OCI-LY3 (cell line): ENCODE results near the gene FBXL13.
A peak's percentile ranks its signal among the peaks of the same experiment; 100 is the strongest.

ENCODE experiments used
- H2AFZ ChIP-seq: fragments of 200-600, 300-600 bp; shearing (Covaris generic); 2 replicates; pipeline ENCODE4 v1.6.0; 2014; ENCODE audit warnings: antibody characterized with exemption, low read depth, low read length
- H3K27ac ChIP-seq: fragments of 200-600, 300-600 bp; sonication (generic); 2 replicates; pipeline ENCODE4 v1.5.1; 2014; ENCODE audit warnings: mild to moderate bottlenecking, low read length, moderate library complexity, mixed read lengths
- H3K27me3 ChIP-seq: fragments of 200-600, 300-600 bp; sonication (generic); 2 replicates; pipeline ENCODE4 v1.6.1; 2014; ENCODE audit warnings: low read depth, low read length, mixed read lengths
- H3K36me3 ChIP-seq: fragments of 200-600, 300-600 bp; sonication (generic); replicated peaks from 2 replicates; pipeline ENCODE3; 2014; ENCODE audit warnings: low read depth, low read length, mixed read lengths
- H3K4me1 ChIP-seq: fragments of 300-600, 200-600 bp; sonication (generic); 2 replicates; pipeline ENCODE4 v1.6.1; 2014; ENCODE audit warnings: low read length, mixed read lengths
- H3K4me2 ChIP-seq: fragments of 200-600, 300-600 bp; sonication (generic); 2 replicates; pipeline ENCODE4 v1.6.1; 2014; ENCODE audit warnings: low read length, mixed read lengths
- H3K4me3 ChIP-seq: fragments of 300-600, 200-600 bp; sonication (generic); 2 replicates; pipeline ENCODE4 v1.5.1; 2014; ENCODE audit warnings: antibody characterized with exemption, mild to moderate bottlenecking, low read length, moderate library complexity
- H3K79me2 ChIP-seq: fragments of 300-600, 200-600 bp; shearing (Covaris generic); 2 replicates; pipeline ENCODE4 v1.6.1; 2014; ENCODE audit warnings: mild to moderate bottlenecking, low read length, mixed read lengths
- H3K9ac ChIP-seq: fragments of 300-600, 200-600 bp; shearing (Covaris generic); 2 replicates; pipeline ENCODE4 v1.6.0; 2014; ENCODE audit warnings: mild to moderate bottlenecking, low read length, moderate library complexity
- H3K9me3 ChIP-seq: fragments of 200-600, 300-600 bp; shearing (Covaris generic); 2 replicates; pipeline ENCODE4 v1.6.1; 2014; ENCODE audit warnings: low read length, mixed read lengths; ENCODE audit not compliant: insufficient read depth
- H4K20me1 ChIP-seq: fragments of 200-600, 300-600 bp; sonication (generic); 2 replicates; pipeline ENCODE4 v1.6.1; 2016; ENCODE audit warnings: low read length, mixed read lengths; ENCODE audit not compliant: insufficient read depth
- EZH2phosphoT487 ChIP-seq: fragments of 200-600 bp; shearing (Covaris generic); IDR thresholded peaks from 2 replicates; pipeline ENCODE4 v1.6.1; 2018; ENCODE audit warnings: antibody characterized with exemption, mixed run types, low read depth
- TF ChIP-seq, protein P1 (sequence below): fragments of 200-600, 300-600 bp; sonication (generic); IDR thresholded peaks from 2 replicates; pipeline ENCODE4 v1.5.1; 2014; ENCODE audit warnings: antibody characterized with exemption, low read length, low read depth

The FBXL13 gene

DNA sequence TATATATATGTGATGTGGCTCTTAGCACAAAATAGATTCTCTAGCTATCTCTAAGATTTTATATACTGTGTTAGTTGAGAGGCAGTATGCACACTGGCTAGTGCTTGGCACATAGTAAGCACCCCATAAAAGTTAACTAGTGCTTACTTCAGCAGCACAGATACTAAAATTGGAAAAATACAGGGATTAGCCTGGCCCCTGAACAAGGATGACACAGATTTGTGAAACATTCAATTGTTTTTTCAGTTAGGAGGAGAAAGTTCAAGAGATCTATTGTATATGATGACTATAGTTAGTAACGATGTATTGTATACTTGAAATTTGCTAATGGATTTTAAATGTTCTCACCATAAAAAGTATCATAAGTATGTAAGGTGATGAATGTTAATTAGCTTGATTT is 240.1 kb downstream of the FBXL13 start:
- H3K27ac ChIP-seq = no peak overlapping the region
- peaks cover 22% of the 10 kb centered on the region for H3K27me3 ChIP-seq
- H2AFZ ChIP-seq = no peak overlapping the region
- no peaks in the 10 kb centered on the region for H3K9me3 ChIP-seq
- peaks cover 12% of the 10 kb centered on the region for H3K4me1 ChIP-seq
- no peaks in the 10 kb centered on the region; the same call in 1 of the 2 replicates for H4K20me1 ChIP-seq
- H3K36me3 ChIP-seq = no peaks in the 10 kb centered on the region
- no peak overlapping the region for H3K9ac ChIP-seq
- no peaks in the 10 kb centered on the region for H3K79me2 ChIP-seq
- H3K4me3 ChIP-seq = no peak overlapping the region
- peak overlapping the region; percentile 61 for H3K4me2 ChIP-seq
- no peak for TF ChIP-seq EZH2phosphoT487
- TF ChIP-seq, protein P1, sequence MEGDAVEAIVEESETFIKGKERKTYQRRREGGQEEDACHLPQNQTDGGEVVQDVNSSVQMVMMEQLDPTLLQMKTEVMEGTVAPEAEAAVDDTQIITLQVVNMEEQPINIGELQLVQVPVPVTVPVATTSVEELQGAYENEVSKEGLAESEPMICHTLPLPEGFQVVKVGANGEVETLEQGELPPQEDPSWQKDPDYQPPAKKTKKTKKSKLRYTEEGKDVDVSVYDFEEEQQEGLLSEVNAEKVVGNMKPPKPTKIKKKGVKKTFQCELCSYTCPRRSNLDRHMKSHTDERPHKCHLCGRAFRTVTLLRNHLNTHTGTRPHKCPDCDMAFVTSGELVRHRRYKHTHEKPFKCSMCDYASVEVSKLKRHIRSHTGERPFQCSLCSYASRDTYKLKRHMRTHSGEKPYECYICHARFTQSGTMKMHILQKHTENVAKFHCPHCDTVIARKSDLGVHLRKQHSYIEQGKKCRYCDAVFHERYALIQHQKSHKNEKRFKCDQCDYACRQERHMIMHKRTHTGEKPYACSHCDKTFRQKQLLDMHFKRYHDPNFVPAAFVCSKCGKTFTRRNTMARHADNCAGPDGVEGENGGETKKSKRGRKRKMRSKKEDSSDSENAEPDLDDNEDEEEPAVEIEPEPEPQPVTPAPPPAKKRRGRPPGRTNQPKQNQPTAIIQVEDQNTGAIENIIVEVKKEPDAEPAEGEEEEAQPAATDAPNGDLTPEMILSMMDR = no peak

DNA sequence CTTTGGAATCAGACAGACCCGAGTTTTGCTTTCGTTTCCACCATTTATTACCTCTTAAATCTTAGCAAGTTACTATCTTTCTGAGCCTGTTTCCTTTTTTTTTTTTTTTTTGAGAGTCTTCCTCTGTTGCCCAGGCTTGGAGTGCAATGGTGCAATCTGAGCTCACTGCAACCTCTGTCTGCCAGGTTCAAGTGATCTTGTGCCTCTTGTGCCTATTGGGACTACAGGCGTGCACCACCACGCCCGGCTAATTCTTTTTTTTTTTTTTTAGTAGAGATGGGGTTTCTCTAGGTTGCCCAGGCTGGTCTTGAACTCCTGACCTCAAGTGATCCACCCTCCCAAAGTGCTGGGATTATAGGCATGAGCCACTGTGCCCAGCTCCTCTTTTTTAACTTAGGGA is 241.3 kb downstream of the FBXL13 start:
- H3K9ac ChIP-seq = no peak overlapping the region
- H3K4me3 ChIP-seq = no peak overlapping the region
- H3K9me3 ChIP-seq = no peaks in the 10 kb centered on the region
- H2AFZ ChIP-seq = no peak overlapping the region
- no peak for TF ChIP-seq EZH2phosphoT487
- TF ChIP-seq, protein P1 = no peak
- peaks cover 5% of the 10 kb centered on the region for H3K36me3 ChIP-seq
- H3K4me2 ChIP-seq = no peak overlapping the region
- no peak overlapping the region for H3K27ac ChIP-seq
- H3K4me1 ChIP-seq = peaks cover 12% of the 10 kb centered on the region
- peaks cover 22% of the 10 kb centered on the region for H3K27me3 ChIP-seq
- no peaks in the 10 kb centered on the region for H3K79me2 ChIP-seq
- H4K20me1 ChIP-seq = no peaks in the 10 kb centered on the region; the same call in 1 of the 2 replicates

DNA sequence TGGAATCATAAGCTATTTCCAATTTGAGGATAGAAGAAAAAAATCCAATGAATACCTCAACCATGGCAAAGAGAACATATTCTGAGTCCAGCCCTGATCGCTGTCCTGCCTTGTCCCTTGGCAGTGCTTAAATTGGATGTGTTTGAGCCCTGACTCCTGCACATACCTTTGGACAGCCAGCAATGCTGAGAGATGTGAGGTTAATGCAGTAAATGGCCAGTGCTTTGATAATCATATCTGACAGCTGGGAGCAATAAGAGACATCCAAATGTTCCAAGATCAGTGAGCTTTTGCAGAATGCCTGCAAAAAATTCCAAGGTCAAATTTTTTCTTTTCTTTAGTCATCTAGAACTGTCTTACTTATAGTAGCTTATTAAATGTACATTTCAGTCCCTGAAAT is 241.9 kb downstream of the FBXL13 start:
- Histone ChIP-seq H4K20me1 (no peaks in the 10 kb centered on the region; the same call in 1 of the 2 replicates), H3K27ac (no peak overlapping the region), H3K9ac (no peak overlapping the region), H3K79me2 (no peaks in the 10 kb centered on the region), H3K9me3 (no peaks in the 10 kb centered on the region), H3K36me3 (peaks cover 5% of the 10 kb centered on the region), H3K4me3 (no peak overlapping the region), H3K27me3 (peaks cover 22% of the 10 kb centered on the region), H3K4me2 (no peak overlapping the region), H2AFZ (no peak overlapping the region), H3K4me1 (peaks cover 12% of the 10 kb centered on the region)
- no peak for TF ChIP-seq EZH2phosphoT487
- TF ChIP-seq, protein P1 = no peak

DNA sequence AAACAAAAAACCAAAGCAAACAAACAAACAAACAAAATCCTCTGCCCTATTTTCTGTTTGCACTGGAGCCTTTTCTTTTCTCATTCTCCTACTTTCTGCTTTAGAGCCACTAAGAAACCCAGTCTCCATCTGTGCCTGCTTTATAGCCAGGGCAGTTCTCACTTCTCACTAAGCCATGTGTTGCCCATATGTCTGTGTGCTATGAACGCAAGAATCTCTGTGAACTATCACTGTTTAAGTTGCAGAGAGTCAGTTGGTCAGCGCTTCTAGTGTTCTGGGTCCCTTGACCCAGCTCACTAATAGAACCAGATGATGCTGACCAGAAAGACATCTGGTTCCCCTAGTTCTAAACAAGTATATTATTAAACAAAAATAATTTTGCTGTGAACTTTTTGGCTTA is 244.4 kb downstream of the FBXL13 start:
- Histone ChIP-seq H4K20me1 (no peaks in the 10 kb centered on the region), H3K9me3 (no peaks in the 10 kb centered on the region), H3K4me3 (no peak overlapping the region), H3K9ac (no peak overlapping the region), H3K4me2 (no peak overlapping the region), H3K36me3 (peaks cover 5% of the 10 kb centered on the region), H3K79me2 (no peaks in the 10 kb centered on the region), H3K4me1 (peaks cover 9% of the 10 kb centered on the region), H2AFZ (no peak overlapping the region), H3K27me3 (peaks cover 6% of the 10 kb centered on the region; the same call in 1 of the 2 replicates), H3K27ac (no peak overlapping the region)
- TF ChIP-seq EZH2phosphoT487 = no peak
- TF ChIP-seq, protein P1 = no peak
